Measurements from ENCODE around the gene CHERP.

DNA sequence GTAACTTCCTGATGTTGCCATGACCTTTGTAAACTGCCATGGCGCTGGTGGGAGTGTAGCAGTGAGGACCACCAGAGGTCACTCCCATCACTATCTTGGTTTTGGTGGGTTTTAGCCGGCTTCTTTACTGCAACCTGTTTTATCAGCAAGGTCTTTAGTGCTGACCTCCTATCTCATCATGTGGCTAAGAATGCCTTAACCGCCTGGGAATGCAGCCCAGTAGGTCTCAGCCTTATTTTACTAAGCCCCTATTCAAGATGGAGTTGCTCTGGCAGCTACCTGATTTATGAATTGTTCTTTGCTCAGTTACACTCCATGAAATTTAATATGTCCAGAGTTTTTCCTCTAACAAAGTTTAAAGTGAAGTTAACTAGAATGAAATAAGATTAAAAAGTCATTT is 65.8 kb downstream of the CHERP start:
- TF ChIP-seq, protein P1, sequence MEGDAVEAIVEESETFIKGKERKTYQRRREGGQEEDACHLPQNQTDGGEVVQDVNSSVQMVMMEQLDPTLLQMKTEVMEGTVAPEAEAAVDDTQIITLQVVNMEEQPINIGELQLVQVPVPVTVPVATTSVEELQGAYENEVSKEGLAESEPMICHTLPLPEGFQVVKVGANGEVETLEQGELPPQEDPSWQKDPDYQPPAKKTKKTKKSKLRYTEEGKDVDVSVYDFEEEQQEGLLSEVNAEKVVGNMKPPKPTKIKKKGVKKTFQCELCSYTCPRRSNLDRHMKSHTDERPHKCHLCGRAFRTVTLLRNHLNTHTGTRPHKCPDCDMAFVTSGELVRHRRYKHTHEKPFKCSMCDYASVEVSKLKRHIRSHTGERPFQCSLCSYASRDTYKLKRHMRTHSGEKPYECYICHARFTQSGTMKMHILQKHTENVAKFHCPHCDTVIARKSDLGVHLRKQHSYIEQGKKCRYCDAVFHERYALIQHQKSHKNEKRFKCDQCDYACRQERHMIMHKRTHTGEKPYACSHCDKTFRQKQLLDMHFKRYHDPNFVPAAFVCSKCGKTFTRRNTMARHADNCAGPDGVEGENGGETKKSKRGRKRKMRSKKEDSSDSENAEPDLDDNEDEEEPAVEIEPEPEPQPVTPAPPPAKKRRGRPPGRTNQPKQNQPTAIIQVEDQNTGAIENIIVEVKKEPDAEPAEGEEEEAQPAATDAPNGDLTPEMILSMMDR (IDR thresholded peaks at IDR 0.05): no peak
- TF ChIP-seq POLR2A (IDR thresholded peaks at IDR 0.05): no peak
